HCT116 (cell line): ENCODE measurements around the gene RNASE8. TPM values are rescaled to one million over a fixed set of nuclear protein-coding genes. Genes with fewer than 3 reads are reported as not detected.

Experiments
- ATAC-seq: fragments of 200-7000 bp; cut with Tn5 transposase; 2 replicates; pipeline ENCODE4 v1.9.1; 2020; ENCODE audit warnings: mild to moderate bottlenecking, moderate library complexity
- BruUV-seq: library from RNA; stranded (reverse); fragments of 400-500 nt; replicated peaks from 2 replicates; lab custom pipeline; 2021; lab: Mats Ljungman, UMichigan
- CTCF ChIA-PET: fragments of 300-600 bp; sonication (Branson Sonifier 250); formaldehyde crosslinking; loops from one replicate; lab custom pipeline; 2021; ENCODE audit warnings: antibody characterized with exemption; lab: Charles Lee
- POLR2A ChIA-PET: fragments of 300-600, 350-600 bp; sonication (Branson Sonifier 250); formaldehyde crosslinking; loops from one replicate; lab custom pipeline; 2021; ENCODE audit warnings: antibody characterized with exemption; lab: Charles Lee
- RAD21 ChIA-PET, 2 experiments: fragments of 300-600 bp; sonication (Branson Sonifier 250); formaldehyde crosslinking; loops; one replicate each; lab custom pipeline; 2023; ENCODE audit warnings: low total read pairs in 2 of 2; ENCODE audit not compliant: uncharacterized antibody in 2 of 2, unreplicated experiment in 2 of 2, low non-redundant PET in 1 of 2; lab: Charles Lee
- DNase-seq: peaks from one replicate; pipeline ENCODE4 v3.0.0-alpha.2; 2010; ENCODE audit warnings: low read depth, low spot score
- H2AFZ ChIP-seq: fragments of 200-600 bp; shearing (Covaris generic), sonication (generic); 2 replicates; pipeline ENCODE4 v1.6.1; 2017; ENCODE audit warnings: low read depth, mixed run types, mixed read lengths, antibody characterized with exemption, low read length; ENCODE audit not compliant: poor library complexity, severe bottlenecking
- H3K27ac ChIP-seq: 2 replicates; pipeline ENCODE4 v1.5.1; 2012; ENCODE audit warnings: low read depth, low read length
- H3K27me3 ChIP-seq: fragments of 200-600 bp; sonication (generic); 2 replicates; pipeline ENCODE4 v1.6.1; 2016; ENCODE audit warnings: mixed run types, low read length, mixed read lengths; ENCODE audit not compliant: insufficient read depth
- H3K36me3 ChIP-seq, 2 experiments: fragments of 200-500 bp in 1 of 2; fragments of 200-600 bp in 1 of 2; sonication (Bioruptor generic) in 1 of 2; sonication (generic) in 1 of 2; 2 replicates each; pipeline versions ENCODE4 v1.5.1 to v1.6.1; 2014 to 2016; ENCODE audit warnings: low read length in 2 of 2, inconsistent platforms in 1 of 2, mixed read lengths in 1 of 2, mixed run types in 1 of 2; ENCODE audit not compliant: insufficient read depth in 2 of 2, control insufficient read depth in 1 of 2
- H3K4me1 ChIP-seq, 2 experiments: fragments of 200-600 bp in 1 of 2; sonication (generic) in 1 of 2; 2 replicates each; pipeline versions ENCODE4 v1.5.1 to v1.6.1; 2012 to 2017; ENCODE audit warnings: low read length in 2 of 2, inconsistent platforms in 1 of 2, mild to moderate bottlenecking in 1 of 2, mixed read lengths in 1 of 2, mixed run types in 1 of 2, moderate library complexity in 1 of 2; ENCODE audit not compliant: insufficient read depth in 2 of 2, control insufficient read depth in 1 of 2
- H3K4me2 ChIP-seq: fragments of 200-600 bp; sonication (generic); 2 replicates; pipeline ENCODE4 v1.6.1; 2017; ENCODE audit warnings: mixed run types, low read length, mixed read lengths
- H3K4me3 ChIP-seq, 2 experiments: fragments of 200-600 bp in 1 of 2; sonication (generic) in 1 of 2; replicated peaks in 1 of 2; 2 replicates each; pipeline ENCODE4 v1.5.1; 2011 to 2016; ENCODE audit warnings: low read length in 2 of 2, control low read depth in 1 of 2, low read depth in 1 of 2, mild to moderate bottlenecking in 1 of 2, mixed read lengths in 1 of 2, mixed run types in 1 of 2
- H3K79me2 ChIP-seq: fragments of 200-600 bp; sonication (generic); 2 replicates; pipeline ENCODE4 v1.6.1; 2017; ENCODE audit warnings: mild to moderate bottlenecking, mixed run types, low read length, moderate library complexity, mixed read lengths; ENCODE audit not compliant: insufficient read depth
- H3K9ac ChIP-seq: fragments of 200-600 bp; sonication (generic); 2 replicates; pipeline ENCODE4 v1.6.1; 2016; ENCODE audit warnings: low read length, mixed read lengths
- H3K9me2 ChIP-seq: fragments of 200-600 bp; sonication (generic), shearing (Covaris generic); 2 replicates; pipeline ENCODE4 v1.6.1; 2017; ENCODE audit warnings: mixed run types, mild to moderate bottlenecking, moderate library complexity; ENCODE audit not compliant: insufficient read depth
- H3K9me3 ChIP-seq, 2 experiments: fragments of 200-500 bp in 1 of 2; fragments of 200-600 bp in 1 of 2; sonication (Bioruptor generic) in 1 of 2; sonication (generic) in 1 of 2; 2 replicates each; pipeline ENCODE4 v1.6.1; 2014 to 2017; ENCODE audit warnings: low read length in 2 of 2, mixed read lengths in 2 of 2, inconsistent platforms in 1 of 2, low read depth in 1 of 2, mild to moderate bottlenecking in 1 of 2, mixed run types in 1 of 2, moderate library complexity in 1 of 2; ENCODE audit not compliant: control insufficient read depth in 1 of 2, insufficient read depth in 1 of 2
- H4K20me1 ChIP-seq: fragments of 200-600 bp; sonication (generic), shearing (Covaris generic); 2 replicates; pipeline ENCODE4 v1.6.1; 2017; ENCODE audit warnings: mixed run types, mild to moderate bottlenecking, moderate library complexity; ENCODE audit not compliant: insufficient read depth
- ELF1 ChIP-seq: IDR thresholded peaks from 2 replicates; pipeline ENCODE4 v1.6.1; 2012; ENCODE audit warnings: low read depth, borderline replicate concordance
- EZH2 ChIP-seq: fragments of 200-600 bp; sonication (generic); IDR thresholded peaks from 2 replicates; pipeline ENCODE4 v1.6.1; 2017; ENCODE audit warnings: antibody characterized with exemption, mixed run types
- JUND ChIP-seq: IDR thresholded peaks from 2 replicates; pipeline ENCODE4 v1.6.1; 2012
- TCF7L2 ChIP-seq: IDR thresholded peaks from 2 replicates; pipeline ENCODE4 v1.7.0; 2011; ENCODE audit warnings: borderline replicate concordance, inconsistent platforms; ENCODE audit not compliant: insufficient read depth, insufficient read length; ENCODE audit errors: extremely low read depth
- YY1 ChIP-seq: IDR thresholded peaks from 2 replicates; pipeline ENCODE4 v1.6.1; 2011; ENCODE audit warnings: low read length, low read depth, moderate library complexity, mild to moderate bottlenecking; ENCODE audit not compliant: insufficient replicate concordance; ENCODE audit errors: extremely low read depth
- ZFX ChIP-seq: fragments of 450-650 bp; IDR thresholded peaks from 2 replicates; pipeline ENCODE4 v1.6.1; 2017
- intact Hi-C: fragments of 100-400 bp; cut with micrococcal nuclease; formaldehyde crosslinking; loops from 2 replicates; pipeline ENCODE4 v1.10.0; 2022
- total RNA-seq: library from RNA; stranded (reverse); gene quantifications from one replicate; pipeline ENCODE4 v1.2.1, GENCODE V29; 2021; ENCODE audit not compliant: unreplicated experiment
- TF ChIP-seq, protein P1 (sequence below): IDR thresholded peaks from 2 replicates; pipeline ENCODE4 v1.6.1; 2012; ENCODE audit warnings: low read depth
- TF ChIP-seq, protein P2 (sequence below): IDR thresholded peaks from 2 replicates; pipeline ENCODE4 v1.6.1; 2011; ENCODE audit warnings: mild to moderate bottlenecking, low read length, moderate library complexity; ENCODE audit not compliant: insufficient replicate concordance; ENCODE audit errors: extremely low read depth

RNASE8 gene
- total RNA-seq, 1 experiment from 2014 or later, result not detected

DNA sequence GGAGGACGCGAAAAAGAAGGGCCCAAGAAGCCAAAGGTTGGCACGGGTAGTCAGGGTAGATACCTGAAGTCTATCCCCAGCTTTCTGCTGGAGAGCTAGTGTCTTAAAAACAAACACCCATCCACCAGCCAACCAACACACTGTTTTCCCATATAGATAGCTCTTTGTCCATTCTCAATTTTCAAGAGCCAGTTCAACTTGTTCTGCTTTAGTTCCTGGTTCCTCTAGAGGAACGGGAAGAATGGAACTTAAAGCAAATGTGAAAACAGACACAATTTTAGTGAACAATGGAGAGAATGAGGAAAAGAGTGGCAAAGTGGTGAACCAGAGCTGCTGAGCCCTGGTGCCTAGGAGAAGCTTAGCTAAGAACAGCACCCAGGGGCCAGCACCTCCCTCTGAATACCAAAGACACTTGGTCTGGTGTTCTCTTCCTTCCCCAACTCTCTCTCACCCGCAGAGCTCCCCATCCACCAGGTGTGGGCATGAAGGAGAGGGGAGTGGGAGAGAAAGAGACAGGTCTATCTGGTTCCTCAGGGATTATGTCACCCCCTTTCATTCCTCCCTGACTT lies 36.6 kb upstream of the RNASE8 start:
- BruUV-seq, result no TSS peak
- intact Hi-C loops, result no loop called here
- H3K27ac ChIP-seq, result no peak overlapping the region
- H3K9me3 ChIP-seq, result no peaks in the 10 kb centered on the region
- POLR2A ChIA-PET, result no interaction called here
- H3K36me3 ChIP-seq, result no peaks in the 10 kb centered on the region; a peak in 1 of 4 replicates
- no peaks in the 10 kb centered on the region for H3K27me3 ChIP-seq
- DNase-seq (no peak), ATAC-seq (no peak)
- H3K9ac ChIP-seq, result no peak overlapping the region
- no peak overlapping the region for H2AFZ ChIP-seq
- RAD21 ChIA-PET, result no interaction called here
- no peaks in the 10 kb centered on the region for H3K79me2 ChIP-seq
- CTCF ChIA-PET, result interaction anchor here (0.9 to 1.5 kb wide), 2 partner anchors 9 to 19 kb away, joined by 3 to 6 read pairs; no protein-coding TSS in a partner anchor
- TF ChIP-seq, protein P1, sequence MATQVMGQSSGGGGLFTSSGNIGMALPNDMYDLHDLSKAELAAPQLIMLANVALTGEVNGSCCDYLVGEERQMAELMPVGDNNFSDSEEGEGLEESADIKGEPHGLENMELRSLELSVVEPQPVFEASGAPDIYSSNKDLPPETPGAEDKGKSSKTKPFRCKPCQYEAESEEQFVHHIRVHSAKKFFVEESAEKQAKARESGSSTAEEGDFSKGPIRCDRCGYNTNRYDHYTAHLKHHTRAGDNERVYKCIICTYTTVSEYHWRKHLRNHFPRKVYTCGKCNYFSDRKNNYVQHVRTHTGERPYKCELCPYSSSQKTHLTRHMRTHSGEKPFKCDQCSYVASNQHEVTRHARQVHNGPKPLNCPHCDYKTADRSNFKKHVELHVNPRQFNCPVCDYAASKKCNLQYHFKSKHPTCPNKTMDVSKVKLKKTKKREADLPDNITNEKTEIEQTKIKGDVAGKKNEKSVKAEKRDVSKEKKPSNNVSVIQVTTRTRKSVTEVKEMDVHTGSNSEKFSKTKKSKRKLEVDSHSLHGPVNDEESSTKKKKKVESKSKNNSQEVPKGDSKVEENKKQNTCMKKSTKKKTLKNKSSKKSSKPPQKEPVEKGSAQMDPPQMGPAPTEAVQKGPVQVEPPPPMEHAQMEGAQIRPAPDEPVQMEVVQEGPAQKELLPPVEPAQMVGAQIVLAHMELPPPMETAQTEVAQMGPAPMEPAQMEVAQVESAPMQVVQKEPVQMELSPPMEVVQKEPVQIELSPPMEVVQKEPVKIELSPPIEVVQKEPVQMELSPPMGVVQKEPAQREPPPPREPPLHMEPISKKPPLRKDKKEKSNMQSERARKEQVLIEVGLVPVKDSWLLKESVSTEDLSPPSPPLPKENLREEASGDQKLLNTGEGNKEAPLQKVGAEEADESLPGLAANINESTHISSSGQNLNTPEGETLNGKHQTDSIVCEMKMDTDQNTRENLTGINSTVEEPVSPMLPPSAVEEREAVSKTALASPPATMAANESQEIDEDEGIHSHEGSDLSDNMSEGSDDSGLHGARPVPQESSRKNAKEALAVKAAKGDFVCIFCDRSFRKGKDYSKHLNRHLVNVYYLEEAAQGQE, result no peak
- TF ChIP-seq TCF7L2, result no peak
- H3K9me2 ChIP-seq, result no peaks in the 10 kb centered on the region
- H3K4me1 ChIP-seq, result peaks cover 10 to 17% of the 10 kb centered on the region in 2 experiments; a peak in 3 of 4 replicates
- no peak overlapping the region for H3K4me3 ChIP-seq
- H3K4me2 ChIP-seq, result no peak overlapping the region
- H4K20me1 ChIP-seq, result no peaks in the 10 kb centered on the region

DNA sequence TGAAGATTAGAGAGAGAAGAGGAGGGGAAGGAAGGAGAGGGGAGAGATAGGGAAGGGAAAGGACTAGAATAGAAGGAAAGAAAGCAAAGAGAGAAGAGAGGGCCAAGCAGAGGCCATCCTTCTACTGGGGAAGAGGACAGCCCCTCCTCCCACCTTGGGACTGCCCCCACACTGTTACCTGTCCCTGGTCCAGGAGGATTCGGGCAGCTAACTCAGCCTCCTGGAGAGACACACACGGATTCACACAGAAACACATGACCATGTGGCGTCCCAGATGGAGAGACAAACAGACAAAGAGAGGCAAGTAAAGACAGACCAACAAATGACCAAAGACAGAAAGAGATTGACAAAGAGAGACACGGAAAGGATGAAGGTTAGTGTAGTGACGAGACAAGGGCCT lies 34.9 kb upstream of the RNASE8 start:
- no peaks in the 10 kb centered on the region; a peak in 1 of 4 replicates for H3K36me3 ChIP-seq
- no peak overlapping the region for H3K4me3 ChIP-seq
- no peak overlapping the region for H3K9ac ChIP-seq
- H3K9me2 ChIP-seq, result no peaks in the 10 kb centered on the region
- no TSS peak for BruUV-seq
- H3K79me2 ChIP-seq, result no peaks in the 10 kb centered on the region
- DNase-seq (no peak), ATAC-seq (no peak)
- H4K20me1 ChIP-seq, result no peaks in the 10 kb centered on the region
- no peaks in the 10 kb centered on the region for H3K27me3 ChIP-seq
- ChIA-PET POLR2A (no interaction called here), CTCF (interaction anchor here (2.5 kb wide), 1 partner anchor 8 kb away, joined by 10 read pairs; no protein-coding TSS in a partner anchor), RAD21 (no interaction called here)
- no peak overlapping the region for H2AFZ ChIP-seq
- H3K27ac ChIP-seq, result no peak overlapping the region
- intact Hi-C loops, result no loop called here
- peaks cover 14 to 21% of the 10 kb centered on the region in 2 experiments; a peak in 3 of 4 replicates for H3K4me1 ChIP-seq
- H3K4me2 ChIP-seq, result no peak overlapping the region
- no peaks in the 10 kb centered on the region for H3K9me3 ChIP-seq
- TF ChIP-seq EZH2, result no peak
- TF ChIP-seq YY1, result no peak
- TF ChIP-seq ZFX, result no peak
- TF ChIP-seq, protein P2, sequence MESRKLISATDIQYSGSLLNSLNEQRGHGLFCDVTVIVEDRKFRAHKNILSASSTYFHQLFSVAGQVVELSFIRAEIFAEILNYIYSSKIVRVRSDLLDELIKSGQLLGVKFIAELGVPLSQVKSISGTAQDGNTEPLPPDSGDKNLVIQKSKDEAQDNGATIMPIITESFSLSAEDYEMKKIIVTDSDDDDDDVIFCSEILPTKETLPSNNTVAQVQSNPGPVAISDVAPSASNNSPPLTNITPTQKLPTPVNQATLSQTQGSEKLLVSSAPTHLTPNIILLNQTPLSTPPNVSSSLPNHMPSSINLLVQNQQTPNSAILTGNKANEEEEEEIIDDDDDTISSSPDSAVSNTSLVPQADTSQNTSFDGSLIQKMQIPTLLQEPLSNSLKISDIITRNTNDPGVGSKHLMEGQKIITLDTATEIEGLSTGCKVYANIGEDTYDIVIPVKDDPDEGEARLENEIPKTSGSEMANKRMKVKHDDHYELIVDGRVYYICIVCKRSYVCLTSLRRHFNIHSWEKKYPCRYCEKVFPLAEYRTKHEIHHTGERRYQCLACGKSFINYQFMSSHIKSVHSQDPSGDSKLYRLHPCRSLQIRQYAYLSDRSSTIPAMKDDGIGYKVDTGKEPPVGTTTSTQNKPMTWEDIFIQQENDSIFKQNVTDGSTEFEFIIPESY, result no peak
- TF ChIP-seq, protein P1, result no peak
- TF ChIP-seq ELF1, result no peak
- no peak for TF ChIP-seq JUND
